ENCODE measurements around the gene NADSYN1.

DNA sequence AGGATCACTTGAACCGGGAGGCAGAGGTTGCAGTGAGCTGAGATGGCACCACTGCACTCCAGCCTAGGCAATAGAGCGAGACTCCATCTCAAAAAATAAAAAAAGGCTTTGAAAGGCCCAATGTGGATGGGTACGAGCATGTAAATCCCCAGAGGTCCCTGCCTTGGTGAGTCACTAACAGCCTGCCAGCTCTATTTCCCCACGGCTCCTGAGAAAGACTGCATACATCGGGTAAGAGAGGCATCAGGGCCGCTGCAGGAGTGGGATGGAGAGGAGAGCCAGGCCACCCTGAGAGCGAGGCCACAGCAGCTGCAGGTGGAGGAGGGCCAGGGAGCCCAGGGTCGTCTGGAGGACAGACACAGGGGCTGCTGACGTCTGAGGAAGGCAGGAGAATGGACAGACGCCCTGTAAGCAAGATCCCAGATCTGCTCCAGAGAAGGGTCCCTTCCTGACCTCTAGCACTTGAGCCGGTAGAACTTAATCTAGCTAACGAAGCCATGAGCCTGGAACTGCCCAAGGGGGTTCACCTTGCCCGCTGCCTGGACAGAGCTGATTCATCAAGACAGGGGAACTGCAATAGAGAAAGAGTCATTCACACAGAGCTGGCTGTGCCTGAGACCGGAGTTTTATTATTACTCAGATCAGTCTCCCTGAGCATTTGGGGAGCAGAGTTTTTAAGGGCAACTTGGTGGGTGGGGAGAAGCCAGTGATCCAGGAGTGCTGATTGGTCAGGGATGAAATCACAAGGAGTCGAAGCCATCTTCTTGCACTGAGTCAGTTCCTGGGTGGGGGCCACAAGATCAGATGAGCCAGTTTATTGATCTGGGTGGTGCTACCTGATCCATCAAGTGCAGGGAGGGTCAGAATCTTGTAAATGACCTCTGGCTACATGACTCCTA is 90.1 kb downstream of the NADSYN1 start:
- TF ChIP-seq, protein P1, sequence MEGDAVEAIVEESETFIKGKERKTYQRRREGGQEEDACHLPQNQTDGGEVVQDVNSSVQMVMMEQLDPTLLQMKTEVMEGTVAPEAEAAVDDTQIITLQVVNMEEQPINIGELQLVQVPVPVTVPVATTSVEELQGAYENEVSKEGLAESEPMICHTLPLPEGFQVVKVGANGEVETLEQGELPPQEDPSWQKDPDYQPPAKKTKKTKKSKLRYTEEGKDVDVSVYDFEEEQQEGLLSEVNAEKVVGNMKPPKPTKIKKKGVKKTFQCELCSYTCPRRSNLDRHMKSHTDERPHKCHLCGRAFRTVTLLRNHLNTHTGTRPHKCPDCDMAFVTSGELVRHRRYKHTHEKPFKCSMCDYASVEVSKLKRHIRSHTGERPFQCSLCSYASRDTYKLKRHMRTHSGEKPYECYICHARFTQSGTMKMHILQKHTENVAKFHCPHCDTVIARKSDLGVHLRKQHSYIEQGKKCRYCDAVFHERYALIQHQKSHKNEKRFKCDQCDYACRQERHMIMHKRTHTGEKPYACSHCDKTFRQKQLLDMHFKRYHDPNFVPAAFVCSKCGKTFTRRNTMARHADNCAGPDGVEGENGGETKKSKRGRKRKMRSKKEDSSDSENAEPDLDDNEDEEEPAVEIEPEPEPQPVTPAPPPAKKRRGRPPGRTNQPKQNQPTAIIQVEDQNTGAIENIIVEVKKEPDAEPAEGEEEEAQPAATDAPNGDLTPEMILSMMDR (IDR thresholded peaks at IDR 0.05; ENCODE audit: low read length): no peak
- TF ChIP-seq EZH2phosphoT487 (IDR thresholded peaks at IDR 0.05; ENCODE audit: low read length): no peak
